GM12801 (cell line): ENCODE results near the gene KRT4.

Experiments
- TF ChIP-seq, protein P1 (sequence below): IDR thresholded peaks from one replicate; pipeline ENCODE4 v1.5.1; 2011; ENCODE audit warnings: control low read depth; ENCODE audit not compliant: insufficient read length; ENCODE audit errors: extremely low read depth

Gene KRT4

DNA sequence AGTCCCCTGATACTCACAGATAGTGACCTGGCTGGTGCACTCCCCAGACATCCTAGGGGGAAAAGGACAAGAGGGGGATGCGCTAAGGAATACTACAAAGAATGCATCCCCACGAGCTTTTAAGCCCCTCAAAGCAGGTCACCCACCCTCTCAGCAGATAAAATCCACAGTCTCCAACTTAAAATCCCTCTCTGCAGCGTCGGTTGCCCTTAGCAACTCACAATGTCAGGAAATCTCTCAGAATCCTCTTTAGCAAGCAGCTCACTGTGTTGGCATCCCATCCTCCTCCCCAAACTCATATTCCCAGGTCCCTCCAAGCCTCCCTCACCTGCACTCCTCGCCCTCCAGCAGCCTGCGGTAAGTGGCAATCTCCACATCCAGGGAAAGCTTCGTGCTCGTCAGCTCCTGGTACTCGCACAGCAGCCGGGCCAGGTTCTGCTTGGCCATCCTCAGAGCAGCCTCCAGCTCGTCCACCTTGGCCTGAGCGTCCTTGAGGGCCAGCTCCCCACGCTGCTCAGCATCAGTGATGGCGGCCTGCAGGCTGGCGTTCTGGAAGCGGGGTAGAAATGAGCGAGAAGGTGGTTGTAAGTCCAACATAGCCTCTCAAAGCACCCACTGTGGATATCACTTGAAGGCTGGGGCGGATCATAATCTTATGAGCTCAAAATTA, 25.7 kb upstream of the KRT4 start:
- TF ChIP-seq, protein P1, sequence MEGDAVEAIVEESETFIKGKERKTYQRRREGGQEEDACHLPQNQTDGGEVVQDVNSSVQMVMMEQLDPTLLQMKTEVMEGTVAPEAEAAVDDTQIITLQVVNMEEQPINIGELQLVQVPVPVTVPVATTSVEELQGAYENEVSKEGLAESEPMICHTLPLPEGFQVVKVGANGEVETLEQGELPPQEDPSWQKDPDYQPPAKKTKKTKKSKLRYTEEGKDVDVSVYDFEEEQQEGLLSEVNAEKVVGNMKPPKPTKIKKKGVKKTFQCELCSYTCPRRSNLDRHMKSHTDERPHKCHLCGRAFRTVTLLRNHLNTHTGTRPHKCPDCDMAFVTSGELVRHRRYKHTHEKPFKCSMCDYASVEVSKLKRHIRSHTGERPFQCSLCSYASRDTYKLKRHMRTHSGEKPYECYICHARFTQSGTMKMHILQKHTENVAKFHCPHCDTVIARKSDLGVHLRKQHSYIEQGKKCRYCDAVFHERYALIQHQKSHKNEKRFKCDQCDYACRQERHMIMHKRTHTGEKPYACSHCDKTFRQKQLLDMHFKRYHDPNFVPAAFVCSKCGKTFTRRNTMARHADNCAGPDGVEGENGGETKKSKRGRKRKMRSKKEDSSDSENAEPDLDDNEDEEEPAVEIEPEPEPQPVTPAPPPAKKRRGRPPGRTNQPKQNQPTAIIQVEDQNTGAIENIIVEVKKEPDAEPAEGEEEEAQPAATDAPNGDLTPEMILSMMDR = no peak

DNA sequence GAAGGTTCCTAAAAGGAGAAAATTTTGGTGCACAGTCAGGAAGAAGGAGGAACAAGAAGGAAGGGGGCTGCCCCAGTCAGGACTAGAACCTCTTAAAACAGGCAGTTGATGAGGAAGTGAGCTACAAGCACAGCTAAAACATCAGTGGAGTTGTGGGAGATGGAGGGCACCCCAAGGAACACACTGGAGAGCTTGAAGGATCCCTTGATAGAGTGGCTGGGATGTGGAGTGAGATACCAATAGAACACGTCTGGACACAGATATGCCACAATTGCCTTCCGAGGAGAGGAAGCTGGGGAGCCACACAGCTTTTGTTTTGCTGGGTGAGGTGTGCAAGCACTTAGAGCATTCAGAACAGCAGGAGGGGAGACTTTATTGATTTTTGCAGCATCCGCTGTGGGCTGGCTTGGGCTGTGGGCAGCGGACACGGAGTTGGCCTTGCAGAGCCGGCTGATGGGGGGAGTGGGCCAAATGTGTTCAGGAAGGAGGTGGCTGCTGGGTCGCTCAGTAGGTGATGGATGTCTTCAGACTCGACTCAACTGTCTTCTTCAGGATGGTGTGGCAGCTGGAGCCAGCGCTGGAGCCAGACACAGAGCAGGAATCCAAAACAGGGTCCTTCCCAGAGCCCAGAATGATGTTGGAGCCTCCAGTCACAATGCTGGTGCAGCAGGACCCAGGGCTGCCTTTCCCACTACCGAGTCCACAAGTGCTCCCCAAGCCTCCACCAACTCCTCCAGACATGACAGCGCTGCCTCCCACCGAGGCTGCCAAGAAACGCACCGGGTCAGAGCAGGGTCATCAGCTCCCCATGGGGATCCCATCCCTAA, 24.9 kb upstream of the KRT4 start:
- TF ChIP-seq, protein P1 = no peak

DNA sequence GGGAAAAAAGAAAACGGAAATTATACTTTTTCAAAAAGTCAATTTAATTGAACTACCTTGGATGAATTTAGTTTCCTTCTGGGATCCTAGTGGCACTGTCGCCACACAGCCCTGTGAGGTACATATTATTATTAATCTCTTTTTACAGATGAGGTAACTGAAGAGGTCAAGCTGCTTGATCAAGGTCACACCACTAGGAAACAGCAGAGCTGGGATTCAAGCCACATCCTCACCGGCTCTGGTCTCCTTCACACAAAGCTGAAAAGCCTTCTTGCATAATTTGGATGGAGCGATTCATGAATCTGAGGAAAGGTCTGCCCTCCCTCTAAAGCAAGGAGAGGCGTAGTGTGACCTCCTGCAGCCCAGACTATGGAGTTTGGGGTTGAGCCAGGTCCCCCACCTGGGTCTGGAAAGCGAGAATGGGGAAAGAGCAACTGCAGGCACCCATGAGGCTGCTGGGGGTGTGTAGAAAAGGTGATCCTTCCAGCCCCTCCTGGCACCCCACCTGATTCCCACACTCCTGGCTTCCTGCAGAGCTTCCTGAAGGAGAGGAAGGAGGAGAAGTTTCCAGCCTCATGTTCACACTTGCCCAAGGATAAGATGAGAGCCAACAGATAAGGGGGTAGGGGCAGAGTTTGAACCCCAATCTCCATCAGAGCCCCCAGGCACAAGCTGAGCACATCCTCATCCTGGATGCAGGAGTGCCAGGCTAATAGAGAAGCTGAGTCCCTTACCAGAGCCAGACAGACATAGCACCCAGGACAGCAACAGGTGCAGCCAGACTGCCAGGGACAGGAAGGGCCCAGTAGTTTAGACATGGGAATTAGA, 24.1 kb upstream of the KRT4 start:
- TF ChIP-seq, protein P1 = no peak

GRCh38 chr12:52837413-52837741, 23.5 kb upstream of the KRT4 start:
- TF ChIP-seq, protein P1 = no peak

DNA sequence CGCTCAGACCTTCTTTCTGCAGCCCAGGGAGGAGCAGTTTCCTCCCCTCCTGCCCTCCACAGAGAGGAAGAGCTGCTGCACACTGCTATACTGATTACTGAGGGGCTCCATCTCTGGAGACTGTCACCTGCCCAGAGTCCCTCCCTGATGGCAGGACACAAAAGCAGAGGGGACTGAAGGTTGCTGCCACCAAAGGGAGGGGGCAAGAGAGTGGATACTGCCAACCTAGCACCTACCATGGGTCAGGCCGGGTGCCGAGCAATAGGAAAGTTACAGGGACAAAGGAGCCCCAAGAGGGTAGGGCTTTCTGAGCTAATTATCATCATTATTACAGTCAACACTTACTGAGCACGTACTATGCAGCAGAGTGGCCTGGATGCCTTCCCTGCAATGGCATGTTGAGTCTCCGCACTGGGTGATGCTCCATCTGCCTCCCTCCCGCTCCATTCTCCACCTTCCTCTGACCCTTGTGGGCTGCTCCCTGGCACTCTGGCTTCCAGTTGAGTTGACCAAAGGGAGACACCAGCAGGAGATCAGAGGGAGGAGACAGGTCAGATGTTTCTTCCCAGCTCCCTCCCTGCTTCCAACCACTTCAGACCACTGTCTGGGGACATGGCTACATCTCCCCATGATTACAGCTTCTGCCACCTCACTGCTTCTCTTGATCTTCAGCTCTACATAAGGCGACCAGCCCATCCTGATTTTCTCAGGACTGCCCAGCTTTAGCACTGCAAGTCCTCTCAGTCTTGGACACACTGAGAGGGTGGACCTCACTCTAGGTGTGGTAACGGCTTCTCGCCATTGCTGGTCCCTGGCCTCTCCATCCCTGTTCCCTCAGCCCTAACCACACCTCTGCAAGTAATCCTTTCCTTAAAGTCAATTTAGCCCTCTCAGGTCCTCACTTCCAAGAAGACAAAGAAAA, 22.8 kb upstream of the KRT4 start:
- TF ChIP-seq, protein P1 = no peak

DNA sequence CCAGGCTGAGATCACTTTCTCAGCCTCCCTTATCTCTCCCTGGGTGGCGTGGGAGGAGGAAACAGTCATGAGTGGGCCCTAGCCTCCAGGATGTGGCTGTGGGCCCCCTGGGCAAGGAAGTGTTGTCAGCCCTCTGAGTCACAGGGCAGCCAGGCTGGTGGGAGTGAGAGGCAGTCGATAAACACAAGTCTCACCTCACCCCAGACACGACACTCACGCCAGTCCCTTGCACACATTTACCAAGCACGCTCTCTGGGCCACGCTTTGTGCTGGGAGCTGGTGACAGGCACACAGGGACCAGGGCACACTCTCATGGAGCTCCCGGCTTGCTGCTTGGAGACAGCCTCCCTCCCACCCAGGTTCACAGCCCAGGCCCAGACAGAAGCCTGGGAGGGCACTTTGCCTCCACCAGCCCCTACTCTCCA, 22.1 kb upstream of the KRT4 start:
- TF ChIP-seq, protein P1 = no peak
